Renal pelvis (tissue), 4 donors: Measurements from ENCODE around the gene B3GNT4. TPM values are rescaled to one million over a fixed set of nuclear protein-coding genes. Genes with fewer than 3 reads are reported as not detected.
"Not testable (repeated sequence)": the region's sequence is repeated elsewhere in the genome, so short reads cannot be mapped to it uniquely, and the experiment has no call there.

ENCODE experiments used
- DNase-seq: peaks from one replicate; pipeline ENCODE4 v3.0.0-alpha.2; 2013
- polyA plus RNA-seq, 3 donors: library from polyadenylated mRNA; unstranded; fragments of 120-200 nt; gene quantifications; one replicate each; pipeline ENCODE4 v1.2.1, GENCODE V29; 2013; ENCODE audit not compliant: insufficient read length in 3 of 3

The B3GNT4 gene
- polyA plus RNA-seq, 3 donors, result 3.6 to 4.5 (median 4.2) TPM

DNA sequence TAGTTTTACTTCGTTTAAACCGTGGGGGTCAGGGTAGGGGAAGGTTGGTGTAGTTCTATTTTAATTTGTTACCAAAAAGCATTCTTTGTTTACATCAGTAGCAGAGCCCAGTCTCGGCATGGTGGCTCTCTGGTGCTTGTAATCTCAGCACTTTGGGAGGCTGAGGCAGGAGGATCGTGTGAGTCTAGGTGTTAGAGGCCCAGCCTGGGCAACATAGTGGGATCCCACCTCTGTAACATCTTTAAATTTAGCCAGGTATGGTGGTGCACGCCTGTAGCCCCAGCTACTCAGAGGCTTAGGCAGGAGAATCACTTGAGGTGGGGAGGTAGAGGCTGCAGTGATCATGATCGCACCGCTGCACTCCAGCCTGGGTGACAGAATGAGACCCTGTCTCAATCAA is 18.4 kb upstream of the B3GNT4 start:
- DNase-seq, result no peak

DNA sequence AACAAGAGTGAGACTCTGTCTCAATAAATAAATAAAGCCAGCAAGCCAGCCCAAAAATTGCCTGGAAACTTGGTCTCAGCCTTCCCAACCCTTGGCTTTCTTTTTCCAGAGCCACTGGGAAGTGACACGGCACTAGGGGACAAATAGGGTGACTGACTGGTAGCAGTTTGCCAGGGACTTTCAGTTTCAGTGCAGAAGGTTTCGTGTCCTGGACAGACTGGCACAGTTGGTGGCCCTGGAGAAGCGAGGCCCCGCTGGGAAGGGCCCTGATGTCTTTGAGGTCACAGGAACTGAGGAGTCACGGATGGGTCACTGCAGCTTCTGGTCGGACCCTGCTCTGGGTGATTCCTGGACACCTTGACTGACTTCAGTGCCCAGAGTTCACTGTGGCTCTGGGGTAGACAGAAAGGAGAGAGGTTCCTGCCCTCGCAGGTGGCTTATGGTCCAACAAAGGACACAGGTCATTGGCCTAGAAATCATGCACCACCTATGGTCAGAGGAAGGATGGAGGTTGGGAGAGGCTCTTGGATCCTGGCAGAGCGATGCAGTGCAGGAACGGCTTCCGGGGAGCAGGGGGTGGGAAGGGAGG is 17.9 kb upstream of the B3GNT4 start:
- no peak for DNase-seq

DNA sequence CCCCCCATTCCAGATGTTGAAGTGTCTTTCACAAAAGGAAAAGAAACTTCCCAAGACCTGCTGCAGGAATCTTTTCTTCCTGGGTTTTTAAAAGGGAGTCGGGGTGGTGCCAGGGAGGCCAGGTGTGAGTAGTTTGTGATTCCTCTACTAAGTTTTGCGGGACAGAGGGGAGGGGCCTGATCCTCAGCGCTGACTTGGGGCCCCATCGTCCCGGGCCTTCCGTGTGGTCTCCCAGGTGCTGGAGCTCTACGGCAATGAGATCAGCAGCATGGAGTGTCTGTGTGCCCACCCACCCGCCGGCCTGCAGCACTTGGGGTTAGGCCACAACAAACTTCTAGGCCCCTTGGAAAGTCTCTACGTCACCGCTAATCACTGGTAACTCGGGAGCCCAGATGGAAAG is 16.0 kb upstream of the B3GNT4 start:
- no peak for DNase-seq

DNA sequence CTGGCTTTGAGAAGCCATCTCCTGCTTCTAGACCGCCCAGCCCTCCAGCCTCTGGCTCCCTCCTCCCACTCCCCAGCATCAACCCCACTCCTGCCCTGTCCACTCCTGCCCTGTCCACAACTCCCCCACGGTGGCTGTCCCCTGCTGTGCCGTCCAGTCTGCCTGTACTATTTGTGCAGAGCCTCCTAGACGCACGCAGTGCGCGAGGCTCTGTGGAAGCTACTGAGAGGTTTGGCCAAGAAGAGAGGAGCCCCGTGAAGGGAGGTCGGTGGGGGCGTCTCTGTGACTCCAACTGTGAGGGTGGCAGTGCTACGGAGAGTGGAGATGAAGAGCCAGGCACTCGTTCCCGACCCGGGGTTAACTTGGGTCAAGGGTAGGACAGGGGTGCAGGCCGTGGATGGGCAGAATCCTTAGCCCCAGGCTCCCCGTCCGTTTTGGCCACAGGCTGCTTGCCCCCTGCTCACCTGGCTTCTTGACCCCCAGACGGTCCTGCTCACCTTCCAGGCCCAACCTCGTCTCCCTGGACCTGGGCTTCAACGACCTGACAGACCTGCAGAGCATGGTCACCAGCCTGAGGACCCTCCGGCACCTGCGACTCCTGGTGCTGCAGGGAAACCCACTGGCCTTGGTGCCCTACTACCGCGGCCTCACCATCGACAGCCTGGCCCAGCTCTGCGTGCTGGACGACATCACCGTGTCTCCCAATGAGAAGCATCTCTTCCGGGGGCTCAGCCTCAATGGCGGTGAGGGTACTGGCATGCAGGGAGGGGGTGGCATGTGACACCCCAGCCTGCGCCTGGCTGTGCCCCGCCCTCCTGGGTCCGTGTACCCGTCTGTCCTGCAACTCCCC is 13.7 kb upstream of the B3GNT4 start:
- no peak for DNase-seq

DNA sequence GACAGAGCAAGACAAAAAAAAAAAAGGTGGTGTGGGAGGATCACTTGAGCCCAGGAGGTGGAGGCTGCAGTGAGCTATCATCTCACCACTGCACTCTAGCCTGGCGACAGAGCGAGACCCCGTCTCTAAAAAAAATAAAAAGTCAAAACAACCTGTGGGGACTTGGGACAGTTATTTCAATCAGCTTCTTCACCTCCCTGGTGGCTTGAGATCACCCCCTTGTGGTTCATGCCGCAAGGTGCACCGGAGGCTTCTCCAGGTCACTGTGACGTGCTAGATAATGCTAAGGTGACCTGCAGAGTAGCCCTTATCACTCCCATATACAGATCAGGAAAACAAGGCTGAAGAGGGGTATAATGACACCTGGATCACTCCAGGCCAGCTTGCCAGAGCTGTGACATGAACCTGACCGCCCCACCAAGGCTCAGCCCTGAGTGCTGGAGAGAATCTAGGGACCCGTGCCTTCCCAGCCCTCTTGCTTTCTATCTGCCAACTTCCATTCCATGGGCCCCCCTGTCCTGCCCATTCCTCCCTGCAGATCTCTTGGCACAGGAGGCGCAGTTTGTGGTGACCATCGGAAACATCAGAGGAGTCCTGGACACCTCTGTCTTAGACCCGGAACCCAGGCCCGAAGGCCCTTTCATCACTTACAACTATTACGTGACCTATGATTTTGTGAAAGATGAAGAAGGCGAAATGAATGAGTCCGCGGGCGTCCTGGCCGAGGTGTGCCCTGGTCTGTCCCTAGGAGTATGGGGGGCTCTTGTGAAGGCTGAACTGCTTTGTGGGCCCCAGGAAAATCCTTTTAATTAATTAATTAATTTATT is 12.5 kb upstream of the B3GNT4 start:
- peak; percentile 51 for DNase-seq

DNA sequence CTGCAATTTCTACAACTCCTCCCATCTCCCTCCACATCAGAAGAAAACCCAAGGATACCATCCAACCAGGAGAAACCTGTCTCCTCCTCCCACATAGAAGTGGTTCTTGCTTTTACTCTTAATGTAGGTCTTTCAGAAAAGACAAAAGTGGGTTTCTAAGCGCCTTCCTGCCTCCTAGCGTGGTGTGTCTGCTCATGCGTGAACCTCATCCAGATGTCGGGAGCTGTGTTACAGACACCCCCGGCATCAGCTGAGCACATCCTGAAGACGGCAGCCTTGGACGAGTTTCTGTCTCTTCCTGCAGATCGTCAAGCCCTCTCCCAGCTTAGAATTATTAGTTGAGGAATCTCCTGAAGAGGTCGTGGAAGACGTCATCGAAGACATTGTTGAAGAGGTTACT is 11.1 kb upstream of the B3GNT4 start:
- no peak for DNase-seq

DNA sequence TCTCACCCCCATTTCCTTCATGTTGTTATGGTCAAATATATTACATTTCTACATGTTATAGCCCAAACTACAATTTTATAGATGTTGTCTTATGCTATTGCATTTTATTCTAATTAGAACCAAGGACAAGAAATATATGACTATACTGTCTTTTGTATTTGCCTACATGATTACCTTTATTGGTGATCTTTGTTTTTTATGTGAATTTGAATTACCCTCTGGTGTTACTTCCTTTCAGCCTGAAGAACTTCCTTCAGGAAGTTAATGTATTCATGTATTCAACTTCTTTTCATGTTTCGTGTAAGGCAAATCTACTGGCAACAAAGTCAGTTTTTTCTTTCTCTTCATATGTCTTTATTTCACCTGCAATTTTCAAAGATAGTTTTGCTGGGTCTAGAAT is 8.7 kb upstream of the B3GNT4 start:
- DNase-seq, result no peak

DNA sequence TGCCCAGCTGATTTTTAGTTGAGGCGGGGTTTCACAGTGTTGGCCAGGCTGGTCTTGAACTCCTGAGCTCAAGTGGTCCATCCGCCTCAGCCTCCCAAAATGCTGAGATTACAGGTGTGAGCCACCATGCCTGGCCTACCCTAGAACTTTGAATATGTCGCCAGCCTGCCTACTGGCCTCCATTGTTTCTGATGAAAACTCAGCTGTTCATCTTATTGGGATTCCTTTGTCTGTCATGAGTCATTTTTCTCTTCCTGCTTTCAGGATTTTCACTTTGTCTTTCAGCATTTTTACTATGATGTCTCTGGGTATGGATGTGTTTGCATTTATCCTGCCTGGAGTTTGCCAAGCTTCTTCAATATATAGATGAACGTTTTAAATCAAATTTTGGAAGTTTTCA is 8.1 kb upstream of the B3GNT4 start:
- no peak for DNase-seq

DNA sequence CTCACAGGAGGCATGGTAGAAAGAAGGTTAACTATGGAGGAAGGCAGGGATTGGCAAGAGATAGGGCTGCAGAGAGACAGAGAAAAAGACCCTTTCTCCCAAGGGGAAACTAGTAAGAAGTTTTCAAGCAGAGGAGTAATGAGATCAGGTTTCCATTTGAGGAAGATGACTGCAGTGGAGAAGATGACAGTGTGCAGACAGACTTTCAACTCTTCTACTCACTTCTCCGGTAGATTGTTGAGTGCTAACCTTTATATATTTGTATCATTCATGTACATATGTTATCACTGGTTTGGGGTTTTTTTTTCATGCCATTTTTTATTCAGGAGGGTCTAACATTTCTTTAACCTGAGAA is 5.9 kb upstream of the B3GNT4 start:
- DNase-seq, result no peak

DNA sequence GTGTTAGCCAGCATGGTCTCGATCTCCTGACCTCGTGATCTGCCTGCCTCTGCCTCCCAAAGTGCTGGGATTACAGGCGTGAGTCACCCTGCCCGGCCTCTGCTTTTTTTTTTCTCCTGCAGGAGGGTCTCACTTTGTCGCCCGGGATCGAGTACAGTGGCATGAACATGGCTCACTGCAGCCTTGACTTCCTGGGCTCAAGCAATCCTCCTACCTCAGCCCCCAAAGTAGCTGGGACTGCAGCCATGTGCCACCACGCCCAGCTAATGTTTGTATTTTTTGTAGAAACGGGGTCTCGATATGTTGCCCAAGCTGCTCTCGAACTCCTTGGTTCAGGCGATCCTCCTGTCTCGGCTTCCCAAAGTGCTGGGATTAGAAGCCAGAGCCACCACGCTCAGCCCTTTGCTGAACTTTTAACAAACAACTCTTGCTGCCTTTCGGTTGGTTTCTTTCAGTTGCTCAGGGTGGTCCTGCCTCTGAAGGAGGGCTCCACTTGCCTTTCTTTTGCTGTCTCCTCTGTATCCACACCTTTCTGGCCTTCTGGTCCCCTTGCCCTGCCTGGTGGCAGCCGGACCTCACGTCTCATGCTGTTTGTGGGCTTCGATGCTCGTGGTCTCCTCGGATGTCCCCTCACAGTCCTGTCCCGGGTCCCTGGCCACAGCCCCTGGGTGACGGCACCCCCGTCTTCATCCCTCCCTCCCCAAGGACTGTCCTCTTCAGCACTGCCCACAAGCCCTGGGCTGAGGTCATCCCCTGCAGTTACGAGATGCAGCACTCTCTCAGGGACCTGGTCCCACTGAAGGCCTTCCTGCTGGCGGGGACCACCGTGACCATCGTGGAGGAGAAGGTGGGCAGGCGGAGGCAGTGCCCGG is 3.8 kb upstream of the B3GNT4 start:
- no peak for DNase-seq

DNA sequence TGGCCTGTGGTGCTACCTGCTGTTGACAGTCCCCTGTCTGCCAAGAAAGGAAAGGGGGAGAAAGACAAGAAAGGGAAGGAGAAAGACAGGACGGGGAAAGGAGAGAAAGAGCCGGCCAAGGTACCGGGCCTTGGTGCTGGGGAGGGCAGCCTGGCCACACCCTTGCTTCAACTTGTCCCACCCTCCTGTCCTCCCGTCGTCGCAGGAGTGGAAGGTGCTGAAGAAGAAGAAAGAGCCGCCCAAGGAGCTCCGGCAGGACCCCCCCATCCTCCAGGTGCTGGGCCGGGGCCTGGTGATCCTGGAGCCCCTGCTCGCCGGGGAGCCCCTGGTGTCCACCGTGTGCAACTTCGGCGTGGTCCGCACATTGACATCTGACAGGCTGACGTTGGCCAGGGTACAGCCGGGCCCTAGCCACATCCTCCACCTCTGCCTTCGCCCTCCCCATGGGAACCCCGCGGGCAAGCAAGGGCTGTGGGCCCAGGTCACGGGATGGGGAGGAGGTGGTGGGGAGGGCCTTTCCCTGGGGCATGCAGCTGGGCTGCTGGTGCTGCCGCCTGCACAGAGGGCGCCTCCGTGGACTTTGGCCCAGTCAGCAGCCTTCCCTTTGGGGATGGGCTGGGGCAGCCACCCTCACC is 2.9 kb upstream of the B3GNT4 start:
- no peak for DNase-seq

DNA sequence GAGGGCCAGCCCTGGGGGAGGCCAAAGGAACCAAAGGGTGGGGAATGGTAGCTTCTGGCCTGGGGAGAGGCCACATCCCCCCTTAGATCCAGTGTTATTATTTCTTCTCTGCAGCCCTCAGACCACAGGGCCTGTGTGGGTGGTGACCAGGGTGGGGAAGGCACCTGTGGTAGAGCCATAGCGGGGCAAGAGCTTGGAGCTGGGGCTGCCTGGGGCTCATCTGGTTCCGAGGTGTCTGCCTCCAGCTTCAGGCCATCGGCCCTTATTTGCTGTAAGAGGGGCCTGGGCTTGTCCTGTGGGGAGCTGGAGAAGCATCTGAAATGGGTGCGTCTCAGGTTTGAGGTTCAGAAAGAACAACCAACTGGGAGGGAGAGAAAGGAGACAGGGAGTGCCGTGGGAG is 2.1 kb upstream of the B3GNT4 start:
- no peak for DNase-seq

DNA sequence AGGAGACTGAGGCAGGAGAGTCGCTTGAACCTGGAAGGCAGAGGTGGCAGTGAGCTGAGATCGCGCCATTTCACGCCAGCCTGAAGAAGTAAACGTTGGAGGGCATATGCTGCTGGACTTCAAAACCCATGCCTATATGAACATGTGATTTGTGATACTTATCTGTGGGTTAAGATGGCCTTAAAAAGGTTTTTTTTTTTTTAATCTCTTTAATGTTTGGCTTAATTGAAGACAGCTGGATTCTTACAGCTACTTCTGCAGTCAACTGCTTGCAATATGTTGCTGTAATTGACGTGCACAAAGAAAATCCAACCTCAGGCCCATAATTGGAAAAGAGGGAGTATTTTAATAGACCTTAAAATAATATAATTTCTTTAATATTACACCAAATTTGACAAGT is 1.5 kb upstream of the B3GNT4 start:
- DNase-seq, result no peak

DNA sequence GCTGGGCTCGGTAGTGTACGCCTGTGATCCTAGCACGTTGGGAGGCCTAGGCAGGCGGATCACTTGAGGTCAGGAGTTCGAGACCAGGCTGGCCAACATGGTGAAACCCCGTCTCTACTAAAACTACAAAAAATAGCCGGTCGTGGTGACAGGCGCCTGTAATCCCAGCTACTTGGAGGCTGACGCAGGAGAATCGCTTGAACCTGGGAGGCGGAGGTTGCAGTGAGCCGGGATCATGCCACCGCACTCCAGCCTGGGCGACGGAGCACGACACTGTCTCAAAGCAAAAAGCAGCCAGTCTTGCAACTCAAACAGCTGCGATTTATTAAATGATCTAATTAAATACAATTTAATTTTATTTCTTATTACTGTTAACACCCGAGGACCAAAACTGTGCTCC is 698 bp upstream of the B3GNT4 start:
- DNase-seq, result not testable (repeated sequence)

DNA sequence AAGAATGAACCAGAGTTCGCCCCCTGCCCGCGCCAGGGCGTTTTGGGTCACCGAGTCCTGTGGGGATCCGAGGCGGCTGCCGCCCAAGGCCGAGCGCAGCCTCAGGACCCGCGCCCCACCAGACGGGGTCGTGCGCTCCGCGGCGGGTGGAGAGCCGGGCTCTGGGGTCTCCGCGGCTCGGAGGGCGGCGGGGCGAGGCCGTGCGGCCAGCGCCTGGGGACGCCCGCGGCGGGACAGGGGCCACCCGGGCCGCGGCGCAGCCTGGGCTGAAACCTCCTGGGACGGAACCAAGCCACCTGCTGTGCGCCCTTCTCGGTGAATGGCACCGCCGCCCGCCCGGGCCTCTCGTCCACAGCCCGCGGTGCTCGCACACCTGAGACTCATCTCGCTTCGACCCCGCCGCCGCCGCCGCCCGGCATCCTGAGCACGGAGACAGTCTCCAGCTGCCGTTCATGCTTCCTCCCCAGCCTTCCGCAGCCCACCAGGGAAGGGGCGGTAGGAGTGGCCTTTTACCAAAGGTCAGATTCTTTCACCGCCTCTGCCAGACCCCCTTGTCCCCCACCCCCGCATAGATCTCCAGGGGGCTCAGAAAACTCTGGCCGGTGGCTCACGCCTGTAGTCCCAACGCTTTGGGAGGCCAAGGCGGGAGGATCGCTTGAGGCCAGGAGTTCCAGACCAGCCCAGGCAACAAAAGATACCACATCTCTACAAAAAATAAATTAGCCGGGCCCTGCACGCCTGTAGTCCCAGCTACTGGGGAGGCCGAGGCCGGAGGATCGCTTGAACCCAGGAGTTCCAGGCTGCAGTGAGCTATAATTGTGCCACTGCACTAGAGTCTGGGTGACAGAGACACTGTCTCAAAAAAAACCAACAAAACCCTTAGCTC is 901 bp downstream of the B3GNT4 start:
- DNase-seq, result no peak

DNA sequence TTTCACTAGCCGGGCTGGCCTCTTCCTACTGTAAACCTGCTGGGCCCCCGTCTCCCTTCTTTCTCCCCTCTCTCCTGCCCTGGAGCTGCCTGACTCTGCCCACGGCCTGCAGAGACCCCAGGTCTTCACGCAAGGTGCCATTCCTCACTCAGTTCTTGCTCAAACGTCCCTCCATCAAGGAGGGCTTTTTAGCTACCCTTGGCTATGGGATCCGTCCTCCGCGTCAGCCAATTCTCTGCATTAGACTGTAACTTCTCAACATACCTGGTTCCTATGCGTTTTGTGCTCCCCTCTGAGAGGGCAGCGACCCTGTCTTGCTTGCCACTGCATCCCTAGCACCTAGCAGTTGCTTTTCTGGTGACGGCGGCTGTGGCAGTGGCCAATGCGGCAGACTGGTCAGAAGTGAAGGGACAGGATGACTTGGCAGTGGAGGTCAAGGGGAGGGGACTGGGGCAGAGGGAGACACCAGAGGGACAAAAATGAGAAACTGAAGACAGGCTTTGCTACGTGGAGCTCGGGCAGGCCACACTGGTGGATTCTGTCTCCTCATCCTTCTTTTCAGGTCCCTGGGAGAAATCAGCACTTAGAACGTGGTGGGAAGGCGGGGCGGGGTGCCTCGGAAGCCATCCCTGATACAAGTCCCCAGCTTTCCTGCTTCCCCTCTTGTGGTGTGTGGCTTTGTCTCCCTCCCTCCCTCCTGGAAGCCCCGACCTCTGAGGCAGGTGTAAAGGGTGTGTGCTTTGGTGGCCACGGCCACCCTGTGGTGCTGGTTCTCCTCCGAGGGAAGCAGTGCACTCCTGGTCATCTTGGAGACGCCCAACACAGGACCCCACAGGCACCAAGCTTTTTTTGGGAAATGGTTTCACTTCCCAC is 1.8 kb downstream of the B3GNT4 start:
- no peak for DNase-seq

DNA sequence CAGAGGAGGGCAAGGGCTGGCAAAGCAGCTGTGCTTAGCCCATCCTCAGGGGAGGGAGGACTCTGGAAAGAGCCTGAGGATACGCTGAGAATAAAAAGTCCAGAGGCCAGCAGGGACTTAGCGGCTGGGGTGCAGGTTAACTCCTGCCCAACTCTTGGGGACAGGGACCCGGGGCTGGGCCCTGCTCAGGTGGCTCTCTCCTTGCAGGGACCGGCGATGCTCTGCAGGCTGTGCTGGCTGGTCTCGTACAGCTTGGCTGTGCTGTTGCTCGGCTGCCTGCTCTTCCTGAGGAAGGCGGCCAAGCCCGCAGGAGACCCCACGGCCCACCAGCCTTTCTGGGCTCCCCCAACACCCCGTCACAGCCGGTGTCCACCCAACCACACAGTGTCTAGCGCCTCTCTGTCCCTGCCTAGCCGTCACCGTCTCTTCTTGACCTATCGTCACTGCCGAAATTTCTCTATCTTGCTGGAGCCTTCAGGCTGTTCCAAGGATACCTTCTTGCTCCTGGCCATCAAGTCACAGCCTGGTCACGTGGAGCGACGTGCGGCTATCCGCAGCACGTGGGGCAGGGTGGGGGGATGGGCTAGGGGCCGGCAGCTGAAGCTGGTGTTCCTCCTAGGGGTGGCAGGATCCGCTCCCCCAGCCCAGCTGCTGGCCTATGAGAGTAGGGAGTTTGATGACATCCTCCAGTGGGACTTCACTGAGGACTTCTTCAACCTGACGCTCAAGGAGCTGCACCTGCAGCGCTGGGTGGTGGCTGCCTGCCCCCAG is 2.8 kb downstream of the B3GNT4 start:
- DNase-seq, result no peak

DNA sequence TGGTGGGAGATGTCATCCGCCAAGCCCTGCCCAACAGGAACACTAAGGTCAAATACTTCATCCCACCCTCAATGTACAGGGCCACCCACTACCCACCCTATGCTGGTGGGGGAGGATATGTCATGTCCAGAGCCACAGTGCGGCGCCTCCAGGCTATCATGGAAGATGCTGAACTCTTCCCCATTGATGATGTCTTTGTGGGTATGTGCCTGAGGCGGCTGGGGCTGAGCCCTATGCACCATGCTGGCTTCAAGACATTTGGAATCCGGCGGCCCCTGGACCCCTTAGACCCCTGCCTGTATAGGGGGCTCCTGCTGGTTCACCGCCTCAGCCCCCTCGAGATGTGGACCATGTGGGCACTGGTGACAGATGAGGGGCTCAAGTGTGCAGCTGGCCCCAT is 3.5 kb downstream of the B3GNT4 start:
- no peak for DNase-seq

DNA sequence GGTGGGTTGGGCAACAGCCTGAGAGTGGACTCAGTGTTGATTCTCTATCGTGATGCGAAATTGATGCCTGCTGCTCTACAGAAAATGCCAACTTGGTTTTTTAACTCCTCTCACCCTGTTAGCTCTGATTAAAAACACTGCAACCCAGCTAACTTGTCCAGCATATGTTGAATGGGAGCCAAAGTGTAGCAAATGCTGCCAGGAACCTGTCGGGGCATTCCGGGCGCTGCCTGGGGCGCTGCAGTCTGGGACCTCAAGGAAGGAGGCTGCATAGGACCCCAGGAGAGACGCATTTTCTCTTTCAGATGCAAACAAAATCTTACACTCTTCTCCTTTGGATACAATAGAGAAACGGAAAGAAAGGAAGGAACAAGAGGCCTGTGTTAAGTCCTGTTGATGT is 3.9 kb downstream of the B3GNT4 start:
- DNase-seq, result no peak
